HG03432 (cell line): ENCODE data around the gene FBXO44.

Source experiments
- ATAC-seq: cut with Tn5 transposase; IDR thresholded peaks from one replicate; pipeline ENCODE4 v1.9.1; 2021; ENCODE audit warnings: mild to moderate bottlenecking, moderate library complexity; ENCODE audit not compliant: unreplicated experiment

FBXO44 gene

DNA sequence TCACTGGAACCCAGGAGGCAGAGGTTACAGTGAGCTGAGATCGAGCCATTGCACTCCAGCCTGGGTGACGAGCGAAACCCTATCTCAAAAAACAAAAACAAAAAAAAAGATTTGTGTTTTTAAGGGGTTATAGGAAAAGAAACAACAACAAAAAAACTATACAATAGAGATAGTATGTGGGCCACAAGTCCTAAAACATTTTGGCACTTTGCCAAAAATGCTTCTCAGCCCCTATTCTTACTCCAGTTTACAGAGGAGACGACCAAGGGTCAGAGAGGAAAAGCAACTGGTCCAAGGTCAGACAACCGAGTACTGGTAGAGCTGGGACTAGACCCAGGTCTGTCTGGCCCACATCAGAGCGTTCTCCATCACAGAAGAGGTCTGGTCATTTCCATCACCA, 3.0 kb downstream of the FBXO44 start:
- ATAC-seq: no peak

GRCh38 chr1:11658542-11658941, 3.9 kb downstream of the FBXO44 start:
- ATAC-seq: no peak

GRCh38 chr1:11659748-11660147, 5.1 kb downstream of the FBXO44 start:
- ATAC-seq: no peak

DNA sequence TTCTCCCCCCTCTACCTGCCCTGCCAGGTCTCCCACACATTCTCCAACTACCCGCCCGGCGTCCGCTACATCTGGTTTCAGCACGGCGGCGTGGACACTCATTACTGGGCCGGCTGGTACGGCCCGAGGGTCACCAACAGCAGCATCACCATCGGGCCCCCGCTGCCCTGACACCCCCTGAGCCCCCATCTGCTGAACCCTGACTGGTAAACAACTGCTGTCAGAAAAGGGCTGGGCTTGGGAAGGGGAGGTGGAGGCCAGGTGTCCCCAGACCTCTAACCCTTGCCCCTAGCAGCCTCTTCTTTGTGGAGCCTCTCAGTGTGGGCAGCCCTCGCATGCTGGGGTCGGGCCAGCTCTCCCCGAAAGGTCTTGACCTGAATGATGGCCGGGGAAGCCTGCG, 6.4 kb downstream of the FBXO44 start:
- no peak for ATAC-seq

DNA sequence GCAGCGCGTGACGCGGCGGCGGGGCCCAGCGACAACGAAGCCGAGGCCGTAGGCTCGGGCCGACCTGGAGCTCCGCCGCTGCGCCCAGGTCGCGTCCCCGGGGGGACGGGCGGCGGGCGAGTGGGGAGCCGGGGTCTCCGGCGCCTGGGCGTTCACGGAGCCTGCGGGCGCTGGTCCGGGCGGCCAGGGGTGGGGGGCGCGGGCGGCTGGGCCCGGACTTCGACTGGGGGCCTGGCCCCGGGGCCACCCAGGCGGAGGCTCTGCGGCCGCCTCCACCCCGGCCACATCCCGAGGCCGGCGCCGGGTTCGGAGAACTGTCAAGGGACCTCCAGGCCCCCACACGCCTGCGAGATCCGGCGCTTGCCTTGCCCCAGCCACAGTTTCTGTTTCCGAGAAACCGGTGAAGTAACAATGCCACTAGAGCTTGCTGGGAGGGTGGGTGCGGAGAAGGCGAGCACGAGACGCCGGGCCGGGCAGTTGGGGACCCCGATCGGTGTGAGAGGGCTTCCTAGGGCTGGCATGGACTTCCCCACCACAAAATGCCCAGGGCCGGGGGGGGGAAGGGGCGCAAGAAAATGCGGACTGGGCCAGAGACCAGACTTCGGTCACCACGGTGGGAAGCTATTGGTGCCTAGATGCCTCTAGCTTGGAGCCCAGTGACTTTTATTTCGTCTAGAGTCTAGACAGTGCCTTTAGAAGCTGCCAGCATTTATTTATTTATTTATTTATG, 9.8 kb downstream of the FBXO44 start:
- peak; percentile 44 for ATAC-seq

DNA sequence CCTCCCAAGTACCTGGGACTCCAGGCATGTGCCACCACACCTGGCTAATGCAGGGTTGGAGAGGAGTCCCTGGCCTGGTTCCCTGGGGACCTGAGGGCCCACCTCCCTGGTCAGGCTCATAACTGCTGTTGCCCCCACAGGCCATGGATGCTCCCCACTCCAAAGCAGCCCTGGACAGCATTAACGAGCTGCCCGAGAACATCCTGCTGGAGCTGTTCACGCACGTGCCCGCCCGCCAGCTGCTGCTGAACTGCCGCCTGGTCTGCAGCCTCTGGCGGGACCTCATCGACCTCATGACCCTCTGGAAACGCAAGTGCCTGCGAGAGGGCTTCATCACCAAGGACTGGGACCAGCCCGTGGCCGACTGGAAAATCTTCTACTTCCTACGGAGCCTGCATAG, 13.8 kb downstream of the FBXO44 start:
- ATAC-seq: no peak

GRCh38 chr1:11670747-11671146, 16.1 kb downstream of the FBXO44 start:
- no peak for ATAC-seq

- no peak for ATAC-seq
Observed at GRCh38 chr1:11671205-11671543, 16.5 kb downstream of the FBXO44 start.

DNA sequence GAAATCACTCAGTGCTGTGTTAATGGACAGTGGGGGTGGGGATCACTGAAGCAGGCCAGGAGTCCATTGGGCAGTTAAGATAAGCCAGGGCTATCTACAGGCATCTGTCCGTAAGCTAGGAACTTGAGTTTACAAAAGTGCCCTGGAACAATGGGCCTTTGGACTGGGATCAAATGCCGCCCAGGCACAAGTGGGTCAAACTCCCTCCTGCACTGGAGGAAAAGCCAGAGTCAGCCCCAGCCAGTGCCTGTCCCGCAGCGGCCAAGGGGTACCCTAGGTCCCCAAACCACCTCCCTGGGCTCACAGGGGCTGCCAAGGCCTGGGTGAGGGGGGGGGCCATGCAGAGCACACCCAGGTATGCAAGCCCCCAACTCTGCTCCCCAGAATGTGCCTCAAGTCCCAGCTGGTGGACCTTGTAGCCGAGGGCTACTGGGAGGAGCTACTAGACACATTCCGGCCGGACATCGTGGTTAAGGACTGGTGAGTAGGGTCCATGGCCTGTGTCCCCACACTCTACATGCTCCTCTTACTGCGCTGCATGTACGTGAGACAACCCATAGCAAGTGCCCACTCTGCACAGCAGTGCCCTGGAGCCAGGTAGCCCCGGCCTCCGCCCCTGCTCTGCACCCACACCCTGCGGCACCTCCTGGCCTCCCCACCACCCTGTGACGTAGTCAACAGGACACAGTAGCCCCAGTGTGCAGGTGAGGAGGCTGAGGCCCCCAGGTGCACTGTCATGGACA, 17.0 kb downstream of the FBXO44 start:
- ATAC-seq: no peak

DNA sequence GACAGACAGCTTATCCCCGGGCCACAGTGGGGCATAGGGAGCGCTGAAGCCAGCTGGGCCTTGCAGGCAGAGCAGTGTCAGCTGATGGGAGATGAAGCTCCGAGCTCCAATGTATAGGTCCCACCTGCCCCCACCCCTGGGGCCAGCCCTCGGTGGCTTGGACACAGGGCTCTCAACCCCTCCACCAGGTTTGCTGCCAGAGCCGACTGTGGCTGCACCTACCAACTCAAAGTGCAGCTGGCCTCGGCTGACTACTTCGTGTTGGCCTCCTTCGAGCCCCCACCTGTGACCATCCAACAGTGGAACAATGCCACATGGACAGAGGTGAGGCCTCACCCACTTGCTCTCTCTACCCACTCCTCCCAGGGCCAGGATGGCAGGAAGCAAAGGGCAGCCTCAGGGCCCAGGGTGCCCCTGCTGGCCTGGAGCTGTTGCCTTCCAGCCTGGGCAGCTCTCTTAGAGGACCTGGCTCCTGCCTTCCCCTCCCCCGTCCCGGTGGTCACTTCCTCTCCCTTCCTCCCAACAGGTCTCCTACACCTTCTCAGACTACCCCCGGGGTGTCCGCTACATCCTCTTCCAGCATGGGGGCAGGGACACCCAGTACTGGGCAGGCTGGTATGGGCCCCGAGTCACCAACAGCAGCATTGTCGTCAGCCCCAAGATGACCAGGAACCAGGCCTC, 18.6 kb downstream of the FBXO44 start:
- no peak for ATAC-seq

DNA sequence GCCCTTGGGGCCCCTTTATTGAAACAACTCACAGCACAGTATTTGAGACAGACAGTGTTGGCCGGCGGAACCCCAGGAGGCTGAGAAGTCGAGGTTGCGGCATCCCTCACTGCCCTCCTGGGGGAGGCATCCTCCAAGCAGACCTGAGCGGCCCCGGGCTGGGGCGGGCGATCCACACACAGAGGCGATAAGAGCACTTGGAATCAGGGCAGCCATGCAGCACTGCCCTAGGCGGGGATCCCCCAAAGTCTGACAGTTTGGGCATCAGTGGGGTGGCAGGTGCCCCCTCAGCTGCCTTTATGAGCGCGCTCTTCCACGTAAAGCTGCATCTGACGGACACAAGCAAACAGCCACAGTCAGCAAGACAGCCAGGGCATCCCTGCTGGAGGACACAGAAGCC, 19.8 kb downstream of the FBXO44 start:
- ATAC-seq: no peak

GRCh38 chr1:11675325-11675724, 20.6 kb downstream of the FBXO44 start:
- no peak for ATAC-seq

DNA sequence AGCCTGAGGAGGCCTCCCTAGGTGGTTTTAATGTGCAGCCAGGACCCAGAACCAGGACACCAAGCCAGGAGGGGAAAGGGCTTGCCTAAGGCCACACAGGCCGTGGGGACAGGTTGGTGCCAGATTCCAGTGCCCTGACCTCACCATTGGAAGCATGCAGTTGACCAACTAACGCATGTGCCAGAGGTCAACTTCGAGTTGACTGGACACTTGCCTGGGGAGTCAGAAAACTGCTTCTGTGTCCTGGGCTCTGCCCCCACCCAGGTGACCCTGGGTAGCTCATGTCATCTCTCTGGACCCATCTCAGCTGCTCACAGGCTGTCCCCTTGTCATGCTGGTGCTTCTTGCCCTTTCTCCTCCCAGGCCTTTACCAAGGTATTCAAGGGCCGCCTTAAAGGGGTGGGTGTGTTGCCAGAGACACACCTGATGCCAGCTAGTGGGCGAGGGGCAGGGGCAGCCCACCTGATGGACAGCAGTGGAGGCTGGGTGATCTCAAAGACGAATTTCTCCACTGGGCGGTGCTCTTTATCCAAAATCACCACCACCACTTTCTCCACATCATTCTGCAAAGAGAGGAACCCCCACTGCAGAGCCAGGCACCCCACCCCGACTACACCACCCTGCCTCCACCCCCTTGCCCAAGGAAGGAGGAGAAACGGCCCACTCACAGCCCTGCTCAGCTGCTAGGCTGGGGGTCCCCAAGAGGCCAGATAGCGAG, 21.9 kb downstream of the FBXO44 start:
- ATAC-seq: no peak

- ATAC-seq: no peak
Observed at GRCh38 chr1:11678442-11678841, 23.8 kb downstream of the FBXO44 start.

- peak; percentile 23 for ATAC-seq
Observed at GRCh38 chr1:11680270-11681070, 25.8 kb downstream of the FBXO44 start.

DNA sequence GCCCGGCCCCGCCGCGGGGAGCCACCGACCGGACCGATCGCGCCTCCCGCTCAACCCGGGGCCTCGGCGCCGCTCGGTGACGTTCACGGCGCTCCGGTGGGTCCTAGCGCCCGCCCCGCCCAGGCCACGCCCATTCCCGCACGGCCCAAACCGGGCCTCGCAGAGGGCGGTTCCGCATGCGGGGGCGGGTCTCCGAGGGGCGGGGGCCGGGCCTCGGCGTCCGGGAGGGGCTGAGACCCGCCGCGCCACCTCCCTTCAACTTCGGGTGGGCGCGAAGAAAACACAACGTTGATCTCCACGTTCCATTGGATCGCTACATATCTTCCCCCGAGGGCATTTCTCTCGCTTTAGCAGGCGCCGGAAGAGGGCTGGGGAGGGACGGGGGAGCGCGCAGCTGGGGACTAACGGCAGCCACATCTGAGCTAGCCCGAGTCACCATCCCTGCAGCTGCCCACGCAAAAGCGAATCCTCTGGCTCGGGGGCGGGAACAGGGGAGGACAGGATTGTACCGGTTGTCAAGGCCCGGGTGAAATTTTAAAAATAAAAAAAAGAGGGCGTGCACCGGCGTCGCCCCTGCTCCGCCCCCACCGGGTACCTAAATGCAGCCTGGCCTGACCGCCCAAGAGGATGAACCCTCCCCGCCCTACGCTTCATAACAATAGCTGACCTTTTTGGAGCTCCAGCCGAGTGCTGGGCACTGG, 26.5 kb downstream of the FBXO44 start, which contains the start of gene MAD2L2:
TSS of gene MAD2L2 (minus strand) at position 78 of the 701 bp plus-strand sequence. CDS start 547 bp downstream, outside the sequence.
- ATAC-seq: peak; percentile 84

DNA sequence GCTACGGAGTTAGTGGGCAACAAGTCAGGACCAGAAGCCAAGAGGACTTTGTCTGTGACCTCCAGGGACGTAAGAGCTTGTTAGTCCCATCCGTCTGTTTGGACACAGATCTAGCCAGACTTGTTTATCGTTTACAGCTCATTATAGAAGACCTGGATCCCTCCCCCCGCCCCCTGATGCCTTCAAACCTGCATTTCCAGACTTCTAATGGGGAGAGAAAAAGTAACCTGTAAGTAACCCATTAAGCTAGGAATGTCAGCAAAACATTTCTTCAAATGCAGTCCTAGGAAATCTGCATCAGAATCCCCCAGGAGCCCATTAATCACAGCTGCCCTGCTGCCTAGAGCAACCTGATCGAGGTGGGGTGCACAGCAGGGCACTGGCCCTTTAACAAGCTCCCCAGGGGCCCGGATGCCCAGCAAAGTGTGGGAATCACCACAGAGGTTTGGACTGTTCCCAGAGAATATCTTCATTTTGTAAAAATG, 27.7 kb downstream of the FBXO44 start:
- no peak for ATAC-seq

DNA sequence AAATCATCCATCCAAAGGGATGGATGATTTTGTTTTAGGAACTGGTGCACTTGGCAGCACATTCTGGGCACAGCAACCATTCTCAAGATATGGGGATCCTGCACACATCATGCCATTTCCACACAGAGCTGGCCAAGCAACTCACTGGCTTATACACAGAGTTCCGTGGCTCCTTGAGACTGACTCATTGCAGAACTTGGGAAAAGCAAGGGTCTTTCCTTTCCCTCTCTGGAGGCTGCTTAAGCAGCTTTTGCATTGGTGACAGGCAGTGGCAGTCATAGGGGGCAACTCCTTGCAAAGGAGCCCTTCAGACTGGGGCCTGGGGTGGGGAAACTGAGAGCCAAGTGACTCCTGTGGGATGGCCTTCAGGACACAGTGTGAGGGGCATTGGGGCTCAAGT, 28.1 kb downstream of the FBXO44 start:
- no peak for ATAC-seq

GRCh38 chr1:11684070-11684469, 29.4 kb downstream of the FBXO44 start:
- ATAC-seq: no peak
